NT2/D1 (cell line): ENCODE results near the gene FOXN4.

Source experiments
- DNase-seq: peaks from one replicate; pipeline ENCODE4 v3.0.0-alpha.2; 2011; ENCODE audit warnings: low read depth, low spot score
- H3K27me3 ChIP-seq: 2 replicates; pipeline ENCODE4 v1.6.0; 2011; ENCODE audit warnings: mild to moderate bottlenecking; ENCODE audit not compliant: insufficient read length, insufficient read depth
- H3K36me3 ChIP-seq: 2 replicates; pipeline ENCODE4 v1.6.1; 2011; ENCODE audit warnings: mild to moderate bottlenecking, low read length, mixed read lengths; ENCODE audit not compliant: insufficient read depth, insufficient read length
- H3K4me1 ChIP-seq: 2 replicates; pipeline ENCODE4 v1.5.1; 2011; ENCODE audit not compliant: insufficient read depth, insufficient read length
- H3K4me3 ChIP-seq: 2 replicates; pipeline ENCODE4 v1.5.1; 2011; ENCODE audit warnings: low read depth; ENCODE audit not compliant: insufficient read length
- H3K9ac ChIP-seq: 2 replicates; pipeline ENCODE4 v1.6.0; 2011; ENCODE audit warnings: low read depth; ENCODE audit not compliant: insufficient read length
- H3K9me3 ChIP-seq: 2 replicates; pipeline ENCODE4 v1.5.1; 2011; ENCODE audit warnings: mild to moderate bottlenecking, low read length; ENCODE audit not compliant: insufficient read depth
- SUZ12 ChIP-seq: IDR thresholded peaks from 2 replicates; pipeline ENCODE4 v1.6.1; 2011; ENCODE audit not compliant: insufficient read length, insufficient read depth; ENCODE audit errors: extremely low read depth
- YY1 ChIP-seq: IDR thresholded peaks from 2 replicates; pipeline ENCODE4 v1.6.1; 2011; ENCODE audit not compliant: insufficient read length, insufficient read depth
- ZNF274 ChIP-seq: IDR thresholded peaks from 2 replicates; pipeline ENCODE4 v1.6.1; 2011; ENCODE audit warnings: mild to moderate bottlenecking, low read depth, low read length

Gene FOXN4, protein sequence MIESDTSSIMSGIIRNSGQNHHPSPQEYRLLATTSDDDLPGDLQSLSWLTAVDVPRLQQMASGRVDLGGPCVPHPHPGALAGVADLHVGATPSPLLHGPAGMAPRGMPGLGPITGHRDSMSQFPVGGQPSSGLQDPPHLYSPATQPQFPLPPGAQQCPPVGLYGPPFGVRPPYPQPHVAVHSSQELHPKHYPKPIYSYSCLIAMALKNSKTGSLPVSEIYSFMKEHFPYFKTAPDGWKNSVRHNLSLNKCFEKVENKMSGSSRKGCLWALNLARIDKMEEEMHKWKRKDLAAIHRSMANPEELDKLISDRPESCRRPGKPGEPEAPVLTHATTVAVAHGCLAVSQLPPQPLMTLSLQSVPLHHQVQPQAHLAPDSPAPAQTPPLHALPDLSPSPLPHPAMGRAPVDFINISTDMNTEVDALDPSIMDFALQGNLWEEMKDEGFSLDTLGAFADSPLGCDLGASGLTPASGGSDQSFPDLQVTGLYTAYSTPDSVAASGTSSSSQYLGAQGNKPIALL

GRCh38 chr12:109308534-109309380, at the start of gene FOXN4:
TSS of gene FOXN4 (minus strand) at chr12:109309284. CDS start at chr12:109308321, 963 bp downstream.
- Histone ChIP-seq H3K9me3 (no peaks in the 10 kb centered on the region), H3K4me3 (peak within 1 kb of the TSS; percentile 66), H3K27me3 (peaks cover 53% of the 10 kb centered on the region), H3K36me3 (no peaks in the 10 kb centered on the region), H3K9ac (peak within 1 kb of the TSS; percentile 78), H3K4me1 (peaks cover 6% of the 10 kb centered on the region)
- TF ChIP-seq ZNF274 (no peak), SUZ12 (no peak), YY1 (no peak)
- DNase-seq: no peak

DNA sequence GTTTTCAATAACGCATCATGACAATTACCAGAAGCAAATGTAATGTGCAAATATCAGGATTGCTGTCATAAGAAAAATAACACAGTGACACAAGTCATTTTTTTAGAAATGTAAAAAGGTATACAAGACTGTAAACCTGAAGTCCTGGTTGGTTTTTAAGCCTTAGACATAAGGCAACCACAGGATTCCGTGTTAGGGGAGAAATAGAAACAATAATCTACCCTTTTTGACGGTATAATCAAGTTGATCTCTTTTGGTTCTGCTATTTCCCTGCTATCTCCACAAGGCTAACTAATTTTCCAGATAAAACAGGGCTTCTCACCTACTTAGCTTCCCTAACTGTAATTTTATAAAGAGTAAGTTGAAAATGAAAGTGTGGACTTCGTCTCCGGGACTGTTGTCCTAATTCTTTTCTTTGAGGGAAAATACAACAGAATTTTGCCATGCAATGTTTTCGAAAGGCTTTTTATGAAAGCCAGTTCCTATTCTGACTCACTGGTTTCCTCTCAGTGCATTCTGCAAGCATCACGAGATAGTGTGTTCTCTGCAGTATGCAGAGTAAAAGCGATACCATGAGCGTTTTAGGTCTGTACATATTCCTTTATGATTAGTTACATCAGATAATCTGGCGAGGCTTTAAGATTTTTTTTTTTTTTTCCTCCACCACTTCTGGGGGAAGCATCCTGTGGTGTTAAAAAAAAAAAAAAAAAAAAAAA, 49.2 kb upstream of the FOXN4 start:
- Histone ChIP-seq H3K4me1 (no peaks in the 10 kb centered on the region), H3K4me3 (no peak overlapping the region), H3K36me3 (no peaks in the 10 kb centered on the region), H3K9ac (no peak overlapping the region), H3K9me3 (no peaks in the 10 kb centered on the region), H3K27me3 (no peaks in the 10 kb centered on the region)
- DNase-seq: no peak
- TF ChIP-seq SUZ12: no peak
- no peak for TF ChIP-seq ZNF274
- TF ChIP-seq YY1: no peak

- DNase-seq: no peak
- no peak overlapping the region for H3K9ac ChIP-seq
- no peaks in the 10 kb centered on the region for H3K9me3 ChIP-seq
- no peak for TF ChIP-seq YY1
- TF ChIP-seq ZNF274: no peak
- no peak for TF ChIP-seq SUZ12
- H3K36me3 ChIP-seq: no peaks in the 10 kb centered on the region
- no peaks in the 10 kb centered on the region for H3K27me3 ChIP-seq
- H3K4me1 ChIP-seq: no peaks in the 10 kb centered on the region
- H3K4me3 ChIP-seq: no peak overlapping the region
Measured at GRCh38 chr12:109357032-109357431, 47.9 kb upstream of the FOXN4 start.

- DNase-seq: no peak
- TF ChIP-seq SUZ12 (no peak), ZNF274 (no peak), YY1 (no peak)
- Histone ChIP-seq H3K9me3 (no peaks in the 10 kb centered on the region), H3K9ac (no peak overlapping the region), H3K4me3 (no peak overlapping the region), H3K36me3 (no peaks in the 10 kb centered on the region), H3K27me3 (no peaks in the 10 kb centered on the region), H3K4me1 (no peaks in the 10 kb centered on the region)
Measured at GRCh38 chr12:109356577-109356976, 47.5 kb upstream of the FOXN4 start.

GRCh38 chr12:109352184-109352583, 43.1 kb upstream of the FOXN4 start:
- H3K9me3 ChIP-seq: 0 out of 2 replicates have a peak, but pooled peaks cover 5% of the 10 kb centered on the region
- H3K4me3 ChIP-seq: no peak overlapping the region
- no peak for TF ChIP-seq YY1
- TF ChIP-seq SUZ12: no peak
- TF ChIP-seq ZNF274: no peak
- no peak for DNase-seq
- no peaks in the 10 kb centered on the region for H3K36me3 ChIP-seq
- H3K4me1 ChIP-seq: no peaks in the 10 kb centered on the region
- no peak overlapping the region for H3K9ac ChIP-seq
- no peaks in the 10 kb centered on the region for H3K27me3 ChIP-seq

GRCh38 chr12:109347589-109347988, 38.5 kb upstream of the FOXN4 start, which contains the start of gene MYO1H:
TSS of gene MYO1H (plus strand) at chr12:109347900. CDS start at chr12:109347961, 61 bp downstream.
- Histone ChIP-seq H3K4me1 (no peaks in the 10 kb centered on the region), H3K27me3 (no peaks in the 10 kb centered on the region), H3K9ac (no peak within 1 kb of the TSS), H3K36me3 (no peaks in the 10 kb centered on the region), H3K4me3 (no peak within 1 kb of the TSS), H3K9me3 (peaks cover 10% of the 10 kb centered on the region; the same call in 1 of the 2 replicates)
- DNase-seq: no peak
- TF ChIP-seq SUZ12 (no peak), YY1 (no peak), ZNF274 (no peak)
